HG02759 (cell line): Measurements from ENCODE around the gene WASHC2C.
"Not testable (repeated sequence)": the region's sequence is repeated elsewhere in the genome, so short reads cannot be mapped to it uniquely, and the experiment has no call there.

Experiments
- ATAC-seq: cut with Tn5 transposase; IDR thresholded peaks from one replicate; pipeline ENCODE4 v1.9.1; 2021; ENCODE audit warnings: mild to moderate bottlenecking, moderate library complexity; ENCODE audit not compliant: unreplicated experiment

WASHC2C gene

GRCh38 chr10:45768334-45768733, 41.3 kb downstream of the WASHC2C start:
- not testable (repeated sequence) for ATAC-seq

GRCh38 chr10:45771757-45772461, 44.8 kb downstream of the WASHC2C start:
- ATAC-seq, result not testable (repeated sequence)

- ATAC-seq, result not testable (repeated sequence)
These were observed 59.2 kb downstream of the WASHC2C start for GRCh38 chr10:45786217-45786616.

- ATAC-seq, result not testable (repeated sequence)
These were observed 60.2 kb downstream of the WASHC2C start for GRCh38 chr10:45787212-45787741.

- ATAC-seq, result not testable (repeated sequence)
These were observed 62.9 kb downstream of the WASHC2C start for GRCh38 chr10:45789991-45790390.

- not testable (repeated sequence) for ATAC-seq
These were observed 63.8 kb downstream of the WASHC2C start for GRCh38 chr10:45790694-45791426.

- ATAC-seq, result not testable (repeated sequence)
These were observed 67.7 kb downstream of the WASHC2C start for GRCh38 chr10:45794761-45795160.

- not testable (repeated sequence) for ATAC-seq
These were observed 76.3 kb downstream of the WASHC2C start for GRCh38 chr10:45803060-45804010.

- ATAC-seq, result not testable (repeated sequence)
These were observed 77.9 kb downstream of the WASHC2C start for GRCh38 chr10:45804996-45805395.

GRCh38 chr10:45809837-45810236, 82.8 kb downstream of the WASHC2C start:
- ATAC-seq, result no peak

GRCh38 chr10:45811075-45811474, 84.0 kb downstream of the WASHC2C start:
- ATAC-seq, result no peak

GRCh38 chr10:45812959-45813358, 85.9 kb downstream of the WASHC2C start:
- ATAC-seq, result not testable (repeated sequence)

- ATAC-seq, result not testable (repeated sequence)
These were observed 87.1 kb downstream of the WASHC2C start for GRCh38 chr10:45814146-45814545.

GRCh38 chr10:45817130-45817859, 90.2 kb downstream of the WASHC2C start:
- ATAC-seq, result no peak

GRCh38 chr10:45817912-45818311, 90.8 kb downstream of the WASHC2C start:
- ATAC-seq, result no peak

GRCh38 chr10:45819552-45819951, 92.5 kb downstream of the WASHC2C start:
- no peak for ATAC-seq

GRCh38 chr10:45820107-45820830, 93.2 kb downstream of the WASHC2C start:
- ATAC-seq, result not testable (repeated sequence)

GRCh38 chr10:45822918-45823317, 95.9 kb downstream of the WASHC2C start:
- not testable (repeated sequence) for ATAC-seq
